ENCODE measurements around the gene IFNE. TPM values are rescaled to one million over a fixed set of nuclear protein-coding genes. Genes with fewer than 3 reads are reported as not detected.
"Not testable (repeated sequence)": the region's sequence is repeated elsewhere in the genome, so short reads cannot be mapped to it uniquely, and the experiment has no call there.

IFNE gene
- total RNA-seq, 1 donor from 2014 or later, result not detected

DNA sequence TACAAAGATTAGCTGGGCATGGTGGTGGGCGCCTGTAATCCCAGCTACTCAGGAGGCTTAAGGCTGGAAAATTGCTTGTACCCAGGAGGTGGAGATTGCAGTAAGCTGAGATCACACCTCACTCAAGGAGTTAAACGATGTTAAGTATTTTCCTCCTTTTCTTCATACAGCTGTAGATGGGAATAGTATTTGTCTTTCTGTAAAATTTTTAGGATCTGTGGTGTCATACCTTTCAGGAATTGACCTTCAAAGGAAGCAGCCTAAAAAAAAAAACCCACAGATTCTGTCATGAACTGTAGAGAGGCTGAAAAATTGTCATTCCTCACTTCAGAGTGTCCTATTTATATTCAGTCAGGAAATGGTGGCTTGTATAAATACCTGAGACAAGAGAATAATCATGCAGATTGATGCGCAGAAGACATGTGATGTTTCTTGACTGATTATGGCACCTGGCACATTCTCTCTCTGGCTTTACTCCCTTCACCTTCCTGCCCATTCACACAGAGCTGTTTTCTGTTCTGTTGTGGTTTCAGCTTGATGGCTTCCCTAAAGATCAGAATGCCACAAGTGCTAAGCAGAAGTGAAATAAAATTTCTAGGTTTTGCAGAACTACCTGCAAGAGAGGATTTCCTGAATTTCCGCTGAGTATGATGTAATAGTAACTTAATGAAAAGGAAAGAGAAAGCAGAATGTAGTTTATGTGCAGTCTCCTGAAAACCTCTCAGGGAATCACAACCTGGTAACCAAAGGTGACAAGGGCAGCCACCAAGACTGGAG is 38.1 kb downstream of the IFNE start:
- TF ChIP-seq, protein P1, sequence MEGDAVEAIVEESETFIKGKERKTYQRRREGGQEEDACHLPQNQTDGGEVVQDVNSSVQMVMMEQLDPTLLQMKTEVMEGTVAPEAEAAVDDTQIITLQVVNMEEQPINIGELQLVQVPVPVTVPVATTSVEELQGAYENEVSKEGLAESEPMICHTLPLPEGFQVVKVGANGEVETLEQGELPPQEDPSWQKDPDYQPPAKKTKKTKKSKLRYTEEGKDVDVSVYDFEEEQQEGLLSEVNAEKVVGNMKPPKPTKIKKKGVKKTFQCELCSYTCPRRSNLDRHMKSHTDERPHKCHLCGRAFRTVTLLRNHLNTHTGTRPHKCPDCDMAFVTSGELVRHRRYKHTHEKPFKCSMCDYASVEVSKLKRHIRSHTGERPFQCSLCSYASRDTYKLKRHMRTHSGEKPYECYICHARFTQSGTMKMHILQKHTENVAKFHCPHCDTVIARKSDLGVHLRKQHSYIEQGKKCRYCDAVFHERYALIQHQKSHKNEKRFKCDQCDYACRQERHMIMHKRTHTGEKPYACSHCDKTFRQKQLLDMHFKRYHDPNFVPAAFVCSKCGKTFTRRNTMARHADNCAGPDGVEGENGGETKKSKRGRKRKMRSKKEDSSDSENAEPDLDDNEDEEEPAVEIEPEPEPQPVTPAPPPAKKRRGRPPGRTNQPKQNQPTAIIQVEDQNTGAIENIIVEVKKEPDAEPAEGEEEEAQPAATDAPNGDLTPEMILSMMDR (IDR thresholded peaks at IDR 0.05; ENCODE audit: unreplicated experiment), result no peak
- Mint-ChIP-seq H3K27ac (ENCODE audit: unreplicated experiment) (no peak overlapping the region), H3K4me1 (ENCODE audit: unreplicated experiment) (no peaks in the 10 kb centered on the region), H3K27me3 (ENCODE audit: unreplicated experiment) (no peaks in the 10 kb centered on the region), H3K9me3 (ENCODE audit: unreplicated experiment) (no peaks in the 10 kb centered on the region), H3K4me3 (ENCODE audit: unreplicated experiment) (no peak overlapping the region), H3K36me3 (ENCODE audit: low read depth, unreplicated experiment) (no peaks in the 10 kb centered on the region)
- DNase-seq (ENCODE audit: low spot score), result no peak

DNA sequence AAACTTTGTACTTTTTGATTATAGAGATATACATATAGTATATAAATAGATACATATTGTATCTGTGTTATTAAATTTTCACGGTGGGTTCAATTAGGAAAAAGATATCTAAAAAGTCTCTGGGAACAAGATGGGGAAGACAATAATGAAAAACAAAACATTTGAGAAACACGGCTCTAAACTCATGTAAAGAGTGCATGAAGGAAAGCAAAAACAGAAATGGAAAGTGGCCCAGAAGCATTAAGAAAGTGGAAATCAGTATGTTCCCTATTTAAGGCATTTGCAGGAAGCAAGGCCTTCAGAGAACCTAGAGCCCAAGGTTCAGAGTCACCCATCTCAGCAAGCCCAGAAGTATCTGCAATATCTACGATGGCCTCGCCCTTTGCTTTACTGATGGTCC is 42.0 kb downstream of the IFNE start, which contains the start of gene IFNA1:
TSS of gene IFNA1 (plus strand) at position 301 of the 400 bp plus-strand sequence. CDS start at position 370, 69 bp downstream.
- Mint-ChIP-seq H3K4me3 (ENCODE audit: unreplicated experiment) (no peak within 1 kb of the TSS), H3K36me3 (ENCODE audit: low read depth, unreplicated experiment) (no peaks in the 10 kb centered on the region), H3K9me3 (ENCODE audit: unreplicated experiment) (no peaks in the 10 kb centered on the region), H3K27ac (ENCODE audit: unreplicated experiment) (no peak within 1 kb of the TSS), H3K4me1 (ENCODE audit: unreplicated experiment) (no peaks in the 10 kb centered on the region), H3K27me3 (ENCODE audit: unreplicated experiment) (no peaks in the 10 kb centered on the region)
- DNase-seq (ENCODE audit: low spot score), result no peak
- TF ChIP-seq, protein P1 (IDR thresholded peaks at IDR 0.05; ENCODE audit: unreplicated experiment), result no peak

DNA sequence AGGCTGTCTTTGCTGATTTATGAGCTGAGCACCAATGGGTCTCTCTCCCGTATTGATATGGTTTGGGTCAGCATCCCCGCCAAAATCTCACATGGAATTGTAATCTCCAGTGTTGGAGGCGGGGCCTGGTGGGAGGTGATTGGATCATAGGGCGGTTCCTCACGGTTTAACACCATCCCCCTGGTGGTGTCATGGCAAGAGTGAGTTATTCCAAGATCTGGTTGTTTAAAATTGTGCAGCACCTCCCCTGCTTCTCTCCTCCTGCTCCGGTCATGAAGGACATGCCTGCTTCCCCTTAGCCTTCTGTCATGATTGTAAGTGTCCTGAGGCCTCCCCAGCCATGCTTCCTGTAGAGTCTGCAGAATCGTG is 47.1 kb downstream of the IFNE start:
- not testable (repeated sequence) for DNase-seq (ENCODE audit: low spot score); H3K36me3 Mint-ChIP-seq (ENCODE audit: low read depth, unreplicated experiment); H3K27ac Mint-ChIP-seq (ENCODE audit: unreplicated experiment); H3K4me3 Mint-ChIP-seq (ENCODE audit: unreplicated experiment); H3K4me1 Mint-ChIP-seq (ENCODE audit: unreplicated experiment); H3K27me3 Mint-ChIP-seq (ENCODE audit: unreplicated experiment); H3K9me3 Mint-ChIP-seq (ENCODE audit: unreplicated experiment)

DNA sequence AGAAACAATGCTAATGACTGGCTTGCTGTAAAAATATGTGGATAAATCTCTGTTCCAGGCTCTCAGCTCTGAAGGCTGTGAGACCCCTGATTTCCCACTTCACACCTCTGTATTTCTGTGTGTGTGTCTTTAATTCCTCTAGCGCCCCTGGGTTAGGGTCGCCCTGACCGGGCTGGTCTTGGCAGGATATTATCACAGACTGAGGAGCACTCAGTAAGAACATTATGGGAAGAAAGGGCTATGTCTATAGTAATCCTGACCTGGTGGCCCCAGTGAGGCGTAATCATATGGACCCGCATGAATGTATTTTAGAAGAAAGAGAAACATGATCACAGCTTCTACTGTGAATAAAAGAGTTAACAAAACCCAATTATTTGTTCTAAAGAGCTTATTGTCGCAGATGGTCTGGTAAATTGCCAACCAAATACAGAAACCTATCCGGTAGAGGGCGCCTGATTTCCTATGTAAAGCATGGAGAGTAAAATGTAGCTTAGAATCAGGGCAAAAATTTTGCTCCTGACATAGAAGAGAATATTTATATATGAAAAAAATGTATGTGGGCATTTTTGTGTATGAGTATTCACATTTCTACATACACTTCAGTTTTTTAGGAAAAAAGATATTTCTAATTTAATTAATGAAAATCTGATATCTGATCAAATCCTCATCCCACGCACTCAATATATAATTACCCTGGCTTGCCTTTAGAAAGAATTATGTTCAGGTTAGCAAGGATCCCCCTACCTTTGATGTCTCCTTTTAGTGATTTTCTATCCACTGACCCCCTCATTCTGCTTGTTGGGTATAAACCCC is 47.7 kb downstream of the IFNE start:
- no peaks in the 10 kb centered on the region for H3K4me1 Mint-ChIP-seq (ENCODE audit: unreplicated experiment)
- TF ChIP-seq, protein P1 (IDR thresholded peaks at IDR 0.05; ENCODE audit: unreplicated experiment), result peak; percentile 46
- H3K27me3 Mint-ChIP-seq (ENCODE audit: unreplicated experiment), result no peaks in the 10 kb centered on the region
- H3K4me3 Mint-ChIP-seq (ENCODE audit: unreplicated experiment), result no peak overlapping the region
- H3K9me3 Mint-ChIP-seq (ENCODE audit: unreplicated experiment), result no peaks in the 10 kb centered on the region
- no peak overlapping the region for H3K27ac Mint-ChIP-seq (ENCODE audit: unreplicated experiment)
- peak; percentile 27 for DNase-seq (ENCODE audit: low spot score)
- no peaks in the 10 kb centered on the region for H3K36me3 Mint-ChIP-seq (ENCODE audit: low read depth, unreplicated experiment)

DNA sequence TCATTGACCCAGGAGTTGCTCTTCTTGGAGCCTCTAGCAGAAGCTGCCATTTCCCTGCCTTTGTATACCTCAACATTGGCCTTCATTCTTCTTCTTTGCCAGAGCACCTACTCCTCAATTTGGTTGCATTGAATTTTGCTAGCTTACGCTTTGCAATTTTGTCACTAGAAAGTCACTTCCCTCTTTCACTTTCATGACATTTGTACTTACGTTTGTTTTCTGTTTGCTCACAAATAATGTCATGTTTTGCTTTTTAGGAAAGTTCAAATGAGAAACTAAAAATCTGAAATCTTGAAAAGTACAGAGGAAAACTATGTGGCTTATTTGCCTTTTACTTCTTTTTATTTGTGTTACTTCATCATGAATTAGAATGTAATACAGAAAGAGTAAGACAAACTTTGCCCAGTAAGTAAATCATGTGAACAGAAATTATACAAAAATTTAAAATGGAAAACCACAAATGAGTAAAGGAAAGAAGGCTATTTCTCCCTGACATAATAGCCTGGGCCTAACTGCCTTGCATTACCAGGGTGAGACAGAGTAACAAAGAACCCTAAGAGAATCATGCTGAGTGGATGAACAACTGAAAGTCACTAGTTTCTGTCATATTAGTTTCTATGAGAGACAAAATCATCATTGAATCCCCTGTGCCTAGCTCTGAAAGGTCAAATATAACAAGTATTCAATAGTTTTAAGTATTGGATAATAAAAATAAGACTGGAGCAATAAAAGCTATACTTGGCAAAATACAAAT is 49.3 kb downstream of the IFNE start:
- Mint-ChIP-seq H3K36me3 (ENCODE audit: low read depth, unreplicated experiment) (no peaks in the 10 kb centered on the region), H3K27me3 (ENCODE audit: unreplicated experiment) (no peaks in the 10 kb centered on the region), H3K9me3 (ENCODE audit: unreplicated experiment) (no peaks in the 10 kb centered on the region), H3K27ac (ENCODE audit: unreplicated experiment) (no peak overlapping the region), H3K4me3 (ENCODE audit: unreplicated experiment) (no peak overlapping the region), H3K4me1 (ENCODE audit: unreplicated experiment) (peaks cover 8% of the 10 kb centered on the region)
- no peak for DNase-seq (ENCODE audit: low spot score)
- TF ChIP-seq, protein P1 (IDR thresholded peaks at IDR 0.05; ENCODE audit: unreplicated experiment), result no peak

All from endothelial cell (in vitro differentiated cells).